AG04449 (cell line): ENCODE results near the gene LPCAT1.

Experiments used
- CTCF ChIA-PET: fragments of 350-600 bp; formaldehyde crosslinking; extraction: SDS; loops from one replicate; lab custom pipeline; 2021; ENCODE audit warnings: antibody characterized with exemption; lab: Yijun Ruan, JAX
- POLR2A ChIA-PET: fragments of 400-600, 350-600 bp; formaldehyde crosslinking; extraction: SDS; loops from one replicate; lab custom pipeline; 2020; ENCODE audit warnings: antibody characterized with exemption, inconsistent platforms; lab: Yijun Ruan, JAX
- DNase-seq: peaks from one replicate; pipeline ENCODE4 v3.0.0-alpha.2; 2010; ENCODE audit warnings: low read depth, low spot score
- H3K4me3 ChIP-seq: 2 replicates; pipeline ENCODE4 v1.5.1; 2011; ENCODE audit warnings: low read depth, mild to moderate bottlenecking, control low read depth, low read length
- TF ChIP-seq, protein P1 (sequence below): IDR thresholded peaks from one replicate; pipeline ENCODE4 v1.5.1; 2011; ENCODE audit warnings: mild to moderate bottlenecking, moderate library complexity, low read length, control low read depth, inconsistent platforms; ENCODE audit not compliant: insufficient read depth; ENCODE audit errors: missing control alignments

Gene LPCAT1

DNA sequence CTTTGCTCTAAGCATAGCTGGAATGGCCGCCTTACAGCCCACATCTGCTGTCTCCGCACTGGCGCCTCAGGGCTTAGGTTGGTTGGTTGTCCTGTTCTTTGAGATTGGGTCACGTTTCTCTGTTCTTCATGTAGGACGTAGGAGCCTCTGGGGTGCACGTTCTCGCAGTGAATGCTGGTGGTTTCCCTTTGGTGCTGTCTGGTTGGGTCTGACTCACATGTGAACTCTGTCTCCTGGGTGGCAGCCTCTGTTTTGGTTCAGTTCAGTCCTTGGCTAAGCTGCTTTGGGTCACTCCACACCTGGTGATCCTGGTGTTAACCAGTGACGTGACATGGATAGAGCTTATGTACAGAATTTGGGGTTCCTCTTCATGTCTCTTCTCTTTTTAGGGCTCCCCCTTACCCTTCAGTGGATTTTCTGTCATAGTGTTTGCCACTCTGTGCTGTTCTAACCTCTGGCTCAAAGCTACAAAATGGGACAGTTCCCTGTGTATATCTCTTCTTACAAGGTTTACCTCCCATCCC, 12.6 kb upstream of the LPCAT1 start:
- POLR2A ChIA-PET, result no interaction called here
- CTCF ChIA-PET, result interaction anchor here (2.0 kb wide), 1 partner anchor 12 kb away, joined by 5 read pairs; the partner anchor contains the start of gene LPCAT1
- no peak overlapping the region for H3K4me3 ChIP-seq
- DNase-seq, result no peak
- TF ChIP-seq, protein P1, sequence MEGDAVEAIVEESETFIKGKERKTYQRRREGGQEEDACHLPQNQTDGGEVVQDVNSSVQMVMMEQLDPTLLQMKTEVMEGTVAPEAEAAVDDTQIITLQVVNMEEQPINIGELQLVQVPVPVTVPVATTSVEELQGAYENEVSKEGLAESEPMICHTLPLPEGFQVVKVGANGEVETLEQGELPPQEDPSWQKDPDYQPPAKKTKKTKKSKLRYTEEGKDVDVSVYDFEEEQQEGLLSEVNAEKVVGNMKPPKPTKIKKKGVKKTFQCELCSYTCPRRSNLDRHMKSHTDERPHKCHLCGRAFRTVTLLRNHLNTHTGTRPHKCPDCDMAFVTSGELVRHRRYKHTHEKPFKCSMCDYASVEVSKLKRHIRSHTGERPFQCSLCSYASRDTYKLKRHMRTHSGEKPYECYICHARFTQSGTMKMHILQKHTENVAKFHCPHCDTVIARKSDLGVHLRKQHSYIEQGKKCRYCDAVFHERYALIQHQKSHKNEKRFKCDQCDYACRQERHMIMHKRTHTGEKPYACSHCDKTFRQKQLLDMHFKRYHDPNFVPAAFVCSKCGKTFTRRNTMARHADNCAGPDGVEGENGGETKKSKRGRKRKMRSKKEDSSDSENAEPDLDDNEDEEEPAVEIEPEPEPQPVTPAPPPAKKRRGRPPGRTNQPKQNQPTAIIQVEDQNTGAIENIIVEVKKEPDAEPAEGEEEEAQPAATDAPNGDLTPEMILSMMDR, result no peak

DNA sequence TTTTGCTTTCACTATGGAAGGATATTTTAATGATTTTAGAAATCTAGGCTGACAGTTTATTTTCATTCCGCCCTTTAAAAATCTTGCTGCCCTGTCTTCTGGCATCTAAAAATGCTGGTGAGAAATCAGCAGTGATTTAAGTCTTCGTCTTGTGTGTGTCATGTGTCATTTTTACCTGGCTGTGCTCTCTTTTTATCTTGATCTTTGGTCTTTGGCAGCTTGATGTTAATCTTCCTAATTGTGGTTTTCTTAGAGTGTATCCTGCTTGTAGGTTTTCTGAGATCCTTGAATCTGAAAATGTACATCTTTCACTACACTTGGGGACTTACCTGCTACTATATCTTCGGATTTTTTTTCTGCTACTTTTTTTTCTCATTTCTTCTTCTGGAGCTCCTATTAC, 11.9 kb upstream of the LPCAT1 start:
- POLR2A ChIA-PET, result no interaction called here

DNA sequence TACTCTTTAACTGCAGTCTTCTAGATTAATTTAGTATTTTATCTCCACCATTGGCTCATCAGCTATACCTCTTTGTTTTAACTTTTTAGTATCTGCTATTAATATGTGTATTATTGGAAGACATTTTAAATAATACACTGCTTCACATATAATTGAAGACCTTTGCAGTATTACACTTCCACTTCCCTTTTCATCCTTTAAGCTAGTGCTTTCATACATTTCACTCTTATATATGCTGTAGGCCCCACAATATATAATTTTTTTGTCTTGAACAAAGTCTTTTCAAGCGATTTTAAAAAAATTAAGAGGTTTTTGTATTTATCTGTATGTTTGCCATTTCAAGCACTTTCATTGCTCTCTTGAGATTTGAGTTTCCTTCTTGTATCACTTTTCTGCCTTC, 8.6 kb upstream of the LPCAT1 start:
- ChIA-PET CTCF (interaction anchor here (1.0 kb wide), 1 partner anchor 113 kb away, joined by 3 read pairs; no protein-coding TSS in a partner anchor), POLR2A (no interaction called here)
- TF ChIP-seq, protein P1, result no peak

More for the DNA sequence above, 11.9 kb upstream of the LPCAT1 start:
- CTCF ChIA-PET, result interaction anchor here (1.0 to 2.0 kb wide), 2 partner anchors 11 to 12 kb away, joined by 3 to 5 read pairs; partner anchors contain the start of gene LPCAT1
- H3K4me3 ChIP-seq, result no peak overlapping the region
- TF ChIP-seq, protein P1, result no peak
- no peak for DNase-seq

DNA sequence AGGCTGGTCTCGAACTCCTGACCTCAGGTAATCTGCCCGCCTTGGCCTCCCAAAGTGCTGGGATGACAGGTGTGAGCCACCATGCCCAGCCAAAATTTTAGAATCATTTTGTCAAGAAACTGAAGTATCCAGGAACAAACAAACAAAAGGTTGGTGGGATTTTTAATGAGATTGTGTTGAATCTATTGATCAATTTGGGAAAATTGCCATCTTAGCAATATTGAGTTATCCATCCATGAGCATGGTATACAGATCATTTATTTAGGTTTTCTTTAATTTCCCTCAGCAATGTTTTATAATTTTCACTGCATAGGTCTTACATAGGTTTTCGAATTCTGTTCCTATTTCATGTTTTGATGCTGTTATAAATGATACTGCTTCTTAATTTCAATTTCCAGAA, 5.7 kb upstream of the LPCAT1 start:
- TF ChIP-seq, protein P1, result no peak
- DNase-seq, result no peak
- H3K4me3 ChIP-seq, result no peak overlapping the region
- ChIA-PET POLR2A (no interaction called here), CTCF (no interaction called here)

More for the DNA sequence above, 8.6 kb upstream of the LPCAT1 start:
- no peak overlapping the region for H3K4me3 ChIP-seq
- DNase-seq, result no peak

DNA sequence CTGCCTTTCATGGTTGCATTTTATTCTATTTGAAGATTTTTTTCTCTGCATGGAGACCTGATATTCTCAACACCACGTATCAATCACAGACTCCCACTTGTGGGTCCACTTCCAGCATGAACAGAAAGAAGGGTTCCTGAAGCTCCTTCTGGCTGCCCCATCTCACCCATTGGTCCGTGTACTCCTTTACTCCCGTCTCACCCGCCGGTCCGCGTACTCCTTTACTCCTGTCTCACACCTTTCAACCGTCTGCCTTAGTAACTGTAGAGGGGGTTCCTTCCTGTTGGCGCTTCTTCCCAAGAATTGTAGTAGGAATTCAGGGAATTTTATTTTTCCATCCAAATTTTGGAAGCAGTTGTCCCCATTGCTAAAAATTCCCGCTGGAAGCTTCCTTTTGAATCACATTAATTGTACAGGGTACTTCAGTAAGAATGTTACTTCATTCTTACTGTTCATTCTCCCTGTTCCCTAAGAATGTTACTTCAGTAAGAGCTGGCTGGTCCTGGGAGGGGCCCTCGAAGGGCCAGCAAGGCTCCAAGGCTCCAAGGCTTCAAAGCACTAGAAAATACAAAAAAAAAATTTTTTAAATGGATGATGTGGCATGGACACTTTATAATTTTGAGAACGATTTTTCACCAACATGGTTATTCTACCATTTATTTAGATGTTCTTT, 3.9 kb upstream of the LPCAT1 start:
- ChIA-PET POLR2A (no interaction called here), CTCF (no interaction called here)
- no peak overlapping the region for H3K4me3 ChIP-seq
- TF ChIP-seq, protein P1, result no peak
- DNase-seq, result no peak

DNA sequence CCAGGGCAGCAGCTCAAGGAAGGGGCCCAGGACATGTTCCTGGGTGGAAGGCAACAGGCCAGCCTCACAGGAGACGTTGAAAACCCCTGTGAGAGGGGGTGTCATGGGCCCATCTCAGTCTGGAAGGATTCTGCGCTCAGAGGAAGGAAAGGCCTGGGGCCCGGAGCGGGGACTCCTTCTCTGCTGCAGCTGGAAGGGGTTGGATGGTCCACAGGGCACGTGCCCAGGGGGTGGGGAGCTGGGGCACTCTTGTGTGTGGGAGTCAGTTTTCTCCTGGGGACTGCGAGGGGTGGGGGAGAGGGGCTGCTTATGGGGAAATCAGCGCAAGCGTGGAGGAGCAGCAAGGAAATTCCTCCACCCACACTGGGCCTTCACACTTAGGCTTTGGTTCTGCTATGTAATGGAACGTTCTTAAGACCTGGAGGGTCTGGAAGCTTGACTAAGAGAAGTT, 2.9 kb upstream of the LPCAT1 start:
- TF ChIP-seq, protein P1, result no peak
- POLR2A ChIA-PET, result no interaction called here
- no peak overlapping the region for H3K4me3 ChIP-seq
- no peak for DNase-seq
- CTCF ChIA-PET, result no interaction called here
